Type B pancreatic cell (in vitro differentiated cells): ENCODE data around the gene MMP19. TPM values are rescaled to one million over a fixed set of nuclear protein-coding genes. Genes with fewer than 3 reads are reported as not detected.

Experiments used
- DNase-seq: peaks from one replicate; pipeline ENCODE4 v3.0.0; 2021; ENCODE audit warnings: mixed read lengths; ENCODE audit not compliant: unreplicated experiment; ENCODE audit errors: extremely low spot score
- H3K27ac Mint-ChIP-seq: 2 replicates; pipeline ENCODE4 v1.8.0; 2021; ENCODE audit warnings: mild to moderate bottlenecking, mixed read lengths
- H3K27me3 Mint-ChIP-seq: 2 replicates; pipeline ENCODE4 v1.8.0; 2021; ENCODE audit warnings: mixed read lengths
- H3K36me3 Mint-ChIP-seq: 2 replicates; pipeline ENCODE4 v1.8.0; 2021; ENCODE audit warnings: mixed read lengths
- H3K4me1 Mint-ChIP-seq: one replicate; pipeline ENCODE4 v1.8.0; 2021; ENCODE audit warnings: mixed read lengths; ENCODE audit not compliant: unreplicated experiment
- H3K4me3 Mint-ChIP-seq: 2 replicates; pipeline ENCODE4 v1.8.0; 2021; ENCODE audit warnings: mild to moderate bottlenecking, mixed read lengths
- H3K9me3 Mint-ChIP-seq: 2 replicates; pipeline ENCODE4 v1.8.0; 2021; ENCODE audit warnings: mixed read lengths
- CTCF ChIP-seq: fragments of 200-600 bp; sonication (generic); conservative IDR thresholded peaks from 2 replicates; pipeline ENCODE4 v1.5.0; 2021; ENCODE audit warnings: antibody characterized with exemption, mild to moderate bottlenecking
- total RNA-seq: library from RNA; stranded (reverse); gene quantifications from 2 replicates; pipeline ENCODE4 v1.2.1, GENCODE V29; 2021; ENCODE audit warnings: low replicate concordance

Gene MMP19
- total RNA-seq, 1 donor from 2014 or later: 0.48 TPM

GRCh38 chr12:55789171-55789570, 53.6 kb downstream of the MMP19 start:
- Mint-ChIP-seq H3K36me3 (peaks cover 45% of the 10 kb centered on the region), H3K27me3 (no peaks in the 10 kb centered on the region), H3K27ac (no peak overlapping the region), H3K9me3 (no peaks in the 10 kb centered on the region), H3K4me1 (peaks cover 3% of the 10 kb centered on the region), H3K4me3 (no peak overlapping the region)
- no peak for DNase-seq
- no peak for TF ChIP-seq CTCF

GRCh38 chr12:55788546-55788945, 54.2 kb downstream of the MMP19 start:
- TF ChIP-seq CTCF: no peak
- Mint-ChIP-seq H3K4me1 (peaks cover 3% of the 10 kb centered on the region), H3K4me3 (no peak overlapping the region), H3K9me3 (no peaks in the 10 kb centered on the region), H3K36me3 (peaks cover 49% of the 10 kb centered on the region), H3K27ac (no peak overlapping the region), H3K27me3 (no peaks in the 10 kb centered on the region)
- DNase-seq: no peak

Other genes with a start within 250 kb of the MMP19 start
- gene OR10P1, start 206.0 kb downstream of the MMP19 start, total RNA-seq: not detected in 2 replicates
- gene ITGA7, start 135.0 kb downstream of the MMP19 start, total RNA-seq: 10.4 and 39.2 TPM in 2 replicates
- 89.9 and 98.6 TPM in 2 replicates for gene BLOC1S1, start 126.9 kb downstream of the MMP19 start, total RNA-seq
- gene RDH5, start 122.5 kb downstream of the MMP19 start, total RNA-seq: 7.4 and 14.1 TPM in 2 replicates
- 525 and 567 TPM in 2 replicates for gene CD63, start 113.9 kb downstream of the MMP19 start, total RNA-seq
- 11.8 and 40.1 TPM in 2 replicates for gene GDF11, start 99.8 kb downstream of the MMP19 start, total RNA-seq
- 51.4 and 75.9 TPM in 2 replicates for gene SARNP, start 25.2 kb downstream of the MMP19 start, total RNA-seq
- gene ORMDL2, start 24.9 kb downstream of the MMP19 start, total RNA-seq: 50.9 and 76.1 TPM in 2 replicates
- gene DNAJC14, start 13.3 kb downstream of the MMP19 start, total RNA-seq: 30.0 and 34.6 TPM in 2 replicates
- 28.0 and 33.7 TPM in 2 replicates for gene PYM1, start 85.0 kb upstream of the MMP19 start, total RNA-seq
- gene DGKA, start 88.2 kb upstream of the MMP19 start, total RNA-seq: 28.6 and 46.6 TPM in 2 replicates
- 1.4 and 136 TPM in 2 replicates for gene PMEL, start 123.1 kb upstream of the MMP19 start, total RNA-seq
- 52.8 and 82.8 TPM in 2 replicates for gene CDK2, start 123.9 kb upstream of the MMP19 start, total RNA-seq
- gene RAB5B, start 131.1 kb upstream of the MMP19 start, total RNA-seq: 105 and 131 TPM in 2 replicates
- 28.4 and 34.6 TPM in 2 replicates for gene SUOX, start 154.3 kb upstream of the MMP19 start, total RNA-seq
- 6.1 and 21.0 TPM in 2 replicates for gene IKZF4, start 178.1 kb upstream of the MMP19 start, total RNA-seq
- 20.2 and 38.7 TPM in 2 replicates for gene RPS26, start 199.0 kb upstream of the MMP19 start, total RNA-seq
- 76.5 and 176 TPM in 2 replicates for gene ERBB3, start 237.2 kb upstream of the MMP19 start, total RNA-seq